Measurements from ENCODE around the gene AP2A2. TPM values are rescaled to one million over a fixed set of nuclear protein-coding genes. Genes with fewer than 3 reads are reported as not detected.
"Not testable (repeated sequence)": the region's sequence is repeated elsewhere in the genome, so short reads cannot be mapped to it uniquely, and the experiment has no call there.

Gene AP2A2
- total RNA-seq, 1 experiment from 2014 or later, result 62.0 TPM

DNA sequence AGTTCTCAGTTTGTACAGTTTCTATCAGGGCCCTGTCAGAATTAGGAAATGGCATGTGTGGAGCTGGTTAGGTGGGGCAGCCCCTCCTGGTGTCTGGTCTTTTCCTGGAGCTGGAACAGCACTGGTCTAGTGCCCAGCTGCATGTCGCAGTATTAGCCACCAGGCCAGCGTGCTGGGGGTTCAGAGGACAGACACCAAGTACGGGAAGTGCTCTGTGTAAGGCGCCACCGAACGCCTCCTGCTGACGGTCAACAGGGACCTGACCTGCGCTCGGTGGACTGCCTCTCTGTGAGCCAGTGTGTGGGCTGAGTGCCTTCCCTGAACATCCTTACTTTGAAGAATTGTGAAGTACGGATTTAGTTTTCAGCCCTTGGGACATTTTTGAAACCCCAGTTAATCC is 33.9 kb downstream of the AP2A2 start:
- TF ChIP-seq, protein P1, sequence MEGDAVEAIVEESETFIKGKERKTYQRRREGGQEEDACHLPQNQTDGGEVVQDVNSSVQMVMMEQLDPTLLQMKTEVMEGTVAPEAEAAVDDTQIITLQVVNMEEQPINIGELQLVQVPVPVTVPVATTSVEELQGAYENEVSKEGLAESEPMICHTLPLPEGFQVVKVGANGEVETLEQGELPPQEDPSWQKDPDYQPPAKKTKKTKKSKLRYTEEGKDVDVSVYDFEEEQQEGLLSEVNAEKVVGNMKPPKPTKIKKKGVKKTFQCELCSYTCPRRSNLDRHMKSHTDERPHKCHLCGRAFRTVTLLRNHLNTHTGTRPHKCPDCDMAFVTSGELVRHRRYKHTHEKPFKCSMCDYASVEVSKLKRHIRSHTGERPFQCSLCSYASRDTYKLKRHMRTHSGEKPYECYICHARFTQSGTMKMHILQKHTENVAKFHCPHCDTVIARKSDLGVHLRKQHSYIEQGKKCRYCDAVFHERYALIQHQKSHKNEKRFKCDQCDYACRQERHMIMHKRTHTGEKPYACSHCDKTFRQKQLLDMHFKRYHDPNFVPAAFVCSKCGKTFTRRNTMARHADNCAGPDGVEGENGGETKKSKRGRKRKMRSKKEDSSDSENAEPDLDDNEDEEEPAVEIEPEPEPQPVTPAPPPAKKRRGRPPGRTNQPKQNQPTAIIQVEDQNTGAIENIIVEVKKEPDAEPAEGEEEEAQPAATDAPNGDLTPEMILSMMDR (conservative IDR thresholded peaks at IDR 0.05; ENCODE audit: low read depth, low read length), result no peak
- TF ChIP-seq EZH2 (IDR thresholded peaks at IDR 0.05; ENCODE audit: borderline replicate concordance, low read depth, low read length, poor library complexity, severe bottlenecking), result no peak
- peaks cover 10% of the 10 kb centered on the region for H3K36me3 ChIP-seq (ENCODE audit: insufficient read depth, low read length, poor library complexity, severe bottlenecking)
- H3K4me1 ChIP-seq (ENCODE audit: insufficient read depth, low read length, poor library complexity, severe bottlenecking), result no peaks in the 10 kb centered on the region
- ChIA-PET POLR2A (ENCODE audit: low non-redundant PET) (no interaction called here), CTCF (no interaction called here)
- H3K4me3 ChIP-seq (ENCODE audit: low read depth, low read length, poor library complexity, severe bottlenecking), result no peak overlapping the region
- no peak overlapping the region for H3K27ac ChIP-seq (ENCODE audit: low read depth, low read length, poor library complexity, severe bottlenecking)
- intact Hi-C loops (cut with micrococcal nuclease; ENCODE audit: unreplicated experiment), result no loop called here
- DNase-seq (ENCODE audit: low spot score), result no peak
- no peaks in the 10 kb centered on the region for H3K9me3 ChIP-seq (ENCODE audit: low read depth, low read length, poor library complexity, severe bottlenecking)
- no peaks in the 10 kb centered on the region for H3K27me3 ChIP-seq (replicated peaks; ENCODE audit: insufficient read depth, low read depth, low read length, poor library complexity)
- BruUV-seq (replicated peaks), result no TSS peak

DNA sequence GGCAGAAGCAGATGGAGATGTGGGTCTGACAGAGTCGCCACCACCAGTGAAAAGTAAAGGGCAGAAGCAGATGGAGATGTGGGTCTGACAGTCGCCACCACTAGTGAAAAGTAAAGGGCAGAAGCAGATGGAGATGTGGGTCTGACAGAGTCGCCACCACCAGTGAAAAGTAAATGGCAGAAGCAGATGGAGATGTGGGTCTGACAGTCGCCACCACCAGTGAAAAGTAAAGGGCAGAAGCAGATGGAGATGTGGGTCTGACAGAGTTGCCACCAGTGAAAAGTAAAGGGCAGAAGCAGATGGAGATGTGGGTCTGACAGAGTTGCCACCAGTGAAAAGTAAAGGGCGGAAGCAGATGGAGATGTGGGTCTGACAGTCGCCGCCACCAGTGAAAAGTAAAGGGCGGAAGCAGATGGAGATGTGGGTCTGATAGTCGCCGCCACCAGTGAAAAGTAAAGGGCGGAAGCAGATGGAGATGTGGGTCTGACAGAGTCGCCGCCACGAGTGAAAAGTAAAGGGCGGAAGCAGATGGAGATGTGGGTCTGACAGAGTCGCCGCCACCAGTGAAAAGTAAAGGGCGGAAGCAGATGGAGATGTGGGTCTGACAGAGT is 35.7 kb downstream of the AP2A2 start:
- intact Hi-C loops (cut with micrococcal nuclease; ENCODE audit: unreplicated experiment); H3K27me3 ChIP-seq (replicated peaks; ENCODE audit: insufficient read depth, low read depth, low read length, poor library complexity); H3K4me3 ChIP-seq (ENCODE audit: low read depth, low read length, poor library complexity, severe bottlenecking); H3K9me3 ChIP-seq (ENCODE audit: low read depth, low read length, poor library complexity, severe bottlenecking); H3K4me1 ChIP-seq (ENCODE audit: insufficient read depth, low read length, poor library complexity, severe bottlenecking); BruUV-seq (replicated peaks); POLR2A ChIA-PET (ENCODE audit: low non-redundant PET); DNase-seq (ENCODE audit: low spot score); H3K27ac ChIP-seq (ENCODE audit: low read depth, low read length, poor library complexity, severe bottlenecking); CTCF ChIA-PET: not testable (repeated sequence)
- H3K36me3 ChIP-seq (ENCODE audit: insufficient read depth, low read length, poor library complexity, severe bottlenecking), result peaks cover 11% of the 10 kb centered on the region

DNA sequence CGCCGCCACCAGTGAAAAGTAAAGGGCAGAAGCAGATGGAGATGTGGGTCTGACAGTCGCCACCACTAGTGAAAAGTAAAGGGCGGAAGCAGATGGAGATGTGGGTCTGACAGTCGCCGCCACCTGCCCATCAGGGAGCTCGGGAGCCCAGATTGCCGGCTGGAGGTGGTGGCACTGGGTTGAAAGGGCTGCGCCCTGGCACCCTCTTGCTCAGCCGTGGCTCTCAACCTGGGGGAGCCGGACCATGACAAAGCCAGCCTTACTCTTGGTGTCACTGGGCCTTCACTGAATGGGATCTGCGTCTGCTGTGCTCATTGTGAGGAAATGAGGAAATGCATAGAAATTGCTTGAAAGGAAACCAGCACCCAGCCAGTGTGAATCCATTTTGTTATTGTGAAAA is 36.3 kb downstream of the AP2A2 start:
- no TSS peak for BruUV-seq (replicated peaks)
- Histone ChIP-seq H3K4me3 (ENCODE audit: low read depth, low read length, poor library complexity, severe bottlenecking) (no peak overlapping the region), H3K9me3 (ENCODE audit: low read depth, low read length, poor library complexity, severe bottlenecking) (no peaks in the 10 kb centered on the region), H3K4me1 (ENCODE audit: insufficient read depth, low read length, poor library complexity, severe bottlenecking) (no peaks in the 10 kb centered on the region), H3K27ac (ENCODE audit: low read depth, low read length, poor library complexity, severe bottlenecking) (no peak overlapping the region), H3K36me3 (ENCODE audit: insufficient read depth, low read length, poor library complexity, severe bottlenecking) (peaks cover 11% of the 10 kb centered on the region), H3K27me3 (replicated peaks; ENCODE audit: insufficient read depth, low read depth, low read length, poor library complexity) (no peaks in the 10 kb centered on the region)
- ChIA-PET CTCF (no interaction called here), POLR2A (ENCODE audit: low non-redundant PET) (no interaction called here)
- intact Hi-C loops (cut with micrococcal nuclease; ENCODE audit: unreplicated experiment), result no loop called here
- TF ChIP-seq, protein P1 (conservative IDR thresholded peaks at IDR 0.05; ENCODE audit: low read depth, low read length), result no peak
- no peak for TF ChIP-seq EZH2 (IDR thresholded peaks at IDR 0.05; ENCODE audit: borderline replicate concordance, low read depth, low read length, poor library complexity, severe bottlenecking)
- DNase-seq (ENCODE audit: low spot score), result no peak

DNA sequence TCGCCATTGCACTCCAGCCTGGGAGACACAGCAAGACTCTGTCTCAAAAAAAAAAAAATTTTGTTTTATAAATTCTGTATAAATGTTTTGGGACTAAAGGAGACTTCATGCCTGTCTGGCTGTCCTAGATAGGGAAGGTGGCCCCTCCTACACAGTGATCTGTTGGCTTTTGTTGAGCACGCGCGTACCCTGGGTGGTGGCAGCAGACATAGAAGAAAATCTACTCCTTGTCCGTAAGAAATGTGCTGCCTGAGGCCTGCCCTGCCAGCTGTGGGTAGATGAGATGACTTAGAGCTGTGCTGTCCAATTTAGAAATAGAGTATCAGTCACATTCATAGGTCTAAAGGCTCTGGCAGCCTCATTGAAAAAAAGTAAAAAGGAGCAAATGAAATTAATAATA is 37.0 kb downstream of the AP2A2 start:
- H3K9me3 ChIP-seq (ENCODE audit: low read depth, low read length, poor library complexity, severe bottlenecking), result no peaks in the 10 kb centered on the region
- no peak overlapping the region for H3K4me3 ChIP-seq (ENCODE audit: low read depth, low read length, poor library complexity, severe bottlenecking)
- H3K27ac ChIP-seq (ENCODE audit: low read depth, low read length, poor library complexity, severe bottlenecking), result no peak overlapping the region
- H3K4me1 ChIP-seq (ENCODE audit: insufficient read depth, low read length, poor library complexity, severe bottlenecking), result no peaks in the 10 kb centered on the region
- ChIA-PET CTCF (no interaction called here), POLR2A (ENCODE audit: low non-redundant PET) (no interaction called here)
- no TSS peak for BruUV-seq (replicated peaks)
- no peak for DNase-seq (ENCODE audit: low spot score)
- intact Hi-C loops (cut with micrococcal nuclease; ENCODE audit: unreplicated experiment), result no loop called here
- peaks cover 11% of the 10 kb centered on the region for H3K36me3 ChIP-seq (ENCODE audit: insufficient read depth, low read length, poor library complexity, severe bottlenecking)
- no peaks in the 10 kb centered on the region for H3K27me3 ChIP-seq (replicated peaks; ENCODE audit: insufficient read depth, low read depth, low read length, poor library complexity)
- TF ChIP-seq, protein P1 (conservative IDR thresholded peaks at IDR 0.05; ENCODE audit: low read depth, low read length), result no peak
- no peak for TF ChIP-seq EZH2 (IDR thresholded peaks at IDR 0.05; ENCODE audit: borderline replicate concordance, low read depth, low read length, poor library complexity, severe bottlenecking)
